Renal cortex interstitium (tissue), 11 donors: Measurements from ENCODE around the gene XBP1. TPM values are rescaled to one million over a fixed set of nuclear protein-coding genes. Genes with fewer than 3 reads are reported as not detected.
A peak's percentile ranks its signal among the peaks of the same experiment; 100 is the strongest.
"Not testable (repeated sequence)": the region's sequence is repeated elsewhere in the genome, so short reads cannot be mapped to it uniquely, and the experiment has no call there.

ENCODE experiments used
- DNase-seq, 11 donors: peaks; one replicate each; pipeline ENCODE4 v3.0.0-alpha.2; 2013; ENCODE audit warnings: low read depth in 9 of 11, low spot score in 4 of 11; ENCODE audit errors: extremely low read depth in 1 of 11
- polyA plus RNA-seq, 3 donors: library from polyadenylated mRNA; unstranded; fragments of 120-200 nt; gene quantifications; one replicate each; pipeline ENCODE4 v1.2.1, GENCODE V29; 2013; ENCODE audit not compliant: insufficient read length in 3 of 3

XBP1 gene
- polyA plus RNA-seq, 3 donors = 142 TPM

GRCh38 chr22:28826921-28827320 is 26.6 kb upstream of the XBP1 start:
- DNase-seq = no peak

GRCh38 chr22:28826430-28826829 is 26.1 kb upstream of the XBP1 start:
- not testable (repeated sequence) for DNase-seq

- not testable (repeated sequence) for DNase-seq
Observed at GRCh38 chr22:28824455-28824854, 24.1 kb upstream of the XBP1 start.

- peak in 2 of 11 donors; percentile 42 to 52 for DNase-seq
Observed at GRCh38 chr22:28822930-28823551, 22.7 kb upstream of the XBP1 start.

- no peak for DNase-seq
Observed at GRCh38 chr22:28821452-28821851, 21.1 kb upstream of the XBP1 start.

GRCh38 chr22:28820885-28821284 is 20.5 kb upstream of the XBP1 start:
- no peak for DNase-seq

- no peak for DNase-seq
Observed at GRCh38 chr22:28819253-28820096, 19.1 kb upstream of the XBP1 start.

GRCh38 chr22:28817919-28818859 is 17.8 kb upstream of the XBP1 start:
- peak in 7 of 11 donors; percentile 53 to 85 (median 64) for DNase-seq

- no peak for DNase-seq
Observed at GRCh38 chr22:28817064-28817463, 16.7 kb upstream of the XBP1 start.

- DNase-seq = no peak
Observed at GRCh38 chr22:28815729-28816128, 15.4 kb upstream of the XBP1 start.

GRCh38 chr22:28815111-28815510 is 14.7 kb upstream of the XBP1 start:
- no peak for DNase-seq

- peak in 2 of 11 donors; percentile 52 to 53 for DNase-seq
Observed at GRCh38 chr22:28813772-28814518, 13.6 kb upstream of the XBP1 start.

- no peak for DNase-seq
Observed at GRCh38 chr22:28812516-28812915, 12.1 kb upstream of the XBP1 start.

- no peak for DNase-seq
Observed at GRCh38 chr22:28810821-28811491, 10.6 kb upstream of the XBP1 start.

- no peak for DNase-seq
Observed at GRCh38 chr22:28808716-28809355, 8.5 kb upstream of the XBP1 start.

GRCh38 chr22:28805426-28805825 is 5.1 kb upstream of the XBP1 start:
- DNase-seq = not testable (repeated sequence)

- DNase-seq = no peak
Observed at GRCh38 chr22:28802595-28803123, 2.3 kb upstream of the XBP1 start.
